ENCODE measurements around the gene EML1.
"Not testable (repeated sequence)": the region's sequence is repeated elsewhere in the genome, so short reads cannot be mapped to it uniquely, and the experiment has no call there.

EML1 gene

GRCh38 chr14:99755629-99756603, 37.3 kb upstream of the EML1 start:
- no peak for DNase-seq

- DNase-seq = no peak
Measured at GRCh38 chr14:99756796-99757195, 36.4 kb upstream of the EML1 start.

- DNase-seq = no peak
Measured at GRCh38 chr14:99757331-99758070, 35.7 kb upstream of the EML1 start.

DNA sequence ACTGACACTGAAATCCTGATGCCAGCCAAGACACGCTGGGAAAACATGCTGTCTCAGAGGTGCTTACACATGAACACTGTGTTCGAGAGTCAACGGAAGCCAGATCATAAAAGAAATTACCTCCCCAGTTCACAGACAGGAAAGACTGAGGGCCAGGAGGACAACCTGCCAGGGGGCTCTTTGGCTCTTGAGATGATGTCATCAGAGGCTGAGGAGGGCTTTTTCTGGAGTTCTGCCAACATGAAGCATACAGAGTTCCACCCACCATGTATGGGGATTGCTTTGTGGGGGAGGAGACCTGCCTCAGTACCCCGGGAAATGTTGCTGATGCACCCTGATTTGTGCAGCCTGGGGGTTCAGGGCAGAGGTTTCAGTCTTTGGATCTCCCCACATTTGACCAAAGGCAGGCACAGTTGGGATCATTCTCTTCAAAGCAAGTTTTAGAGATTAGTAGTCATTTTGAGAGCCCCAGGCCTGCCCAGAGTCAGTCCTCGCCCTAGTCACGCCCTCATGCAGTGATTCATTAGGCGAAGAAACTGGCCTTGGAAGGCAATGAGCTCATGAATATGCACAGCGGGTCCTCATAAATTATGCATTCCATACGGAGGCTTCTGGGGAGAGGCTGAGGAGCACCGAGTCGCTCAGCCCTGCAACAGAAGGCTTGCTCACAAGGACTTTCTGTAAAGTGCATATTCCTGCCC, 34.9 kb upstream of the EML1 start:
- no peak for DNase-seq

GRCh38 chr14:99758872-99759545, 34.2 kb upstream of the EML1 start:
- DNase-seq = no peak

DNA sequence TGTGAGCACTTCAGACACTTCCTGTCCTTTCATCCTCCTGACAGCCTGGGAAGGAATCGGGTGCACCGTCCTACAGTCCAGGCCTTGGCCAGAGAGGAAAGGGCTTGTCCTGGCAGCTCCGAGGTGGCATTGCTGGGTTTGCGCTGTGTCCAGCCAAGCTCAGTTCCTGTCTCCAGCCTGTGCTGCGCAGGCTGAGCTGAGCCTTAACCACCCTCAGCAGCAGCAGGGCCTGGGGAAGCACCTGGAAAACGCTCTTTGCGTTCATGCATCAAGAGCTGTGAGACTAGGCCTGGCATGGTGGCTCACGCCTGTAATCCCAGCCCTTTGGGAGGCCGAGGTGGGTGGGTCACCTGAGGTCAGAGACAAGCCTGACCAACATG, 33.7 kb upstream of the EML1 start:
- no peak for DNase-seq

GRCh38 chr14:99760817-99761216, 32.4 kb upstream of the EML1 start:
- DNase-seq = no peak

- not testable (repeated sequence) for DNase-seq
Measured at GRCh38 chr14:99762911-99763310, 30.3 kb upstream of the EML1 start.

GRCh38 chr14:99763527-99764221, 29.5 kb upstream of the EML1 start:
- no peak for DNase-seq

- no peak for DNase-seq
Measured at GRCh38 chr14:99764222-99764706, 28.9 kb upstream of the EML1 start.

GRCh38 chr14:99768381-99768780, 24.8 kb upstream of the EML1 start:
- no peak for DNase-seq

DNA sequence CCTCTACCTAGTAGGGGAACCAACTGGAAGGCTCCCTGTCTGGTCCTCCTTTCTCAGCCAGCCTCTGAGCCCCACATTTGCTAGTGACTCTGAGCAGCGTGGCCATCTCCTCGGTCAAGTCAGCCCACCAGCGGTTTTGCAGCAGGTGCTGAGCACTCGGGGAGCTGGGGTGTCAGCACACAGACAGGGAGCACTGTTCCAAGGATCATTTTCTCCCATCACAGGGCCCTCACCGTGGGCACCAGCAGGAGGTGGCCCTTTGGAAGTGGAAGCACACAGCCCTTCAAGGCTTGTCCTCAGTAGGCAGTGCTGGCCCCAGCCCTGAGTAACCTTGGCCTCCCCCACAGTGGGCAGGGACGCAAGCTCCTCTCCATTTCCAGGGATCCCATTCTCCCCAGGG, 24.1 kb upstream of the EML1 start:
- no peak for DNase-seq

- no peak for DNase-seq
Measured at GRCh38 chr14:99769799-99770198, 23.4 kb upstream of the EML1 start.

GRCh38 chr14:99772371-99773283, 20.6 kb upstream of the EML1 start:
- DNase-seq = no peak

DNA sequence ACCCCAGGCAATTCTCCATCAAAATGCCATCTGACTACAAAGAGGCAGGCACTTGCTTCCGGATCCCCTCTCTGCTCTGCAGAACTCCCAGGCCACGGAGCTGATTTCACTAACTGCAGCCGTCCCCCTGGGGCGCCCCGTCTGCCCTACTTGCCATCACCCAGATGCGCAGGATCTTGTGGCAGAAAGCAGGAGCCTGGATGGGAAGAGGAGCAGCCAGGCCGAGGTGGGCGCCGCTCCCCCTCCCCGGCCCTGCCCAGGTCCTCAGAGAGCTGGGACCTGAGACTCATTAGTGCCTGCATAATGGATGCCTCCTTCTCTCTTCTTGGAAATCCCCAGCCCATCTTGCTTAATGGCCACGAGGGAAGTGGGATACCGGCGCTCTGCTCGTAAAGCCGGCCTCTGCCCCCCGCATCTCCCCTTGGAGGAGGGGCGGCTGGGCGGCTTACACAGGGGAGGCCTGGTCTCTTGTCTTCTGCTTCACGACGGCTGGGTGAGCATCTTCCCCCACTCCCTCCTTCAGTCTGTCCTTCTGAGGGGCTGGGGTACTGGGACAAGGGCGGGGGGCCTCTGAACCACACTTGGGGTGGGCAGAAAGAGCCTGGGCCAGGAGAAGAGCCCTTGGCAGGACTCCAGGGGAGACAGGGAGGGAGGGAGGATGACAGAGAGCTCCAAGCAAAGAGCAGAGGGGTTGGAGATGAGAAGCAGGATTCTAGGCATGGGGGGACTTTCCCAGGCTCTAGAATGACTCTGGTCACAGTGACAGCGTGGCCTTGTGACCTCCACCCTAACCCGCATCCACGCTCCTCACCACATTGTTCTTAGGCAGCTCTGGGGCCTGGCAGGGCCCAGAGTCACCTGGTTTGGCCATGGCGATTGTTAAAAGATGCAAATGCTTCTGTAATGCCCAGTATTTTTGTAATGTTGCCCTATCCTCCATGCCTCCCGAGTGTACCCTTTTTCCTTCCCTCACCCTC, 19.4 kb upstream of the EML1 start:
- DNase-seq = no peak

DNA sequence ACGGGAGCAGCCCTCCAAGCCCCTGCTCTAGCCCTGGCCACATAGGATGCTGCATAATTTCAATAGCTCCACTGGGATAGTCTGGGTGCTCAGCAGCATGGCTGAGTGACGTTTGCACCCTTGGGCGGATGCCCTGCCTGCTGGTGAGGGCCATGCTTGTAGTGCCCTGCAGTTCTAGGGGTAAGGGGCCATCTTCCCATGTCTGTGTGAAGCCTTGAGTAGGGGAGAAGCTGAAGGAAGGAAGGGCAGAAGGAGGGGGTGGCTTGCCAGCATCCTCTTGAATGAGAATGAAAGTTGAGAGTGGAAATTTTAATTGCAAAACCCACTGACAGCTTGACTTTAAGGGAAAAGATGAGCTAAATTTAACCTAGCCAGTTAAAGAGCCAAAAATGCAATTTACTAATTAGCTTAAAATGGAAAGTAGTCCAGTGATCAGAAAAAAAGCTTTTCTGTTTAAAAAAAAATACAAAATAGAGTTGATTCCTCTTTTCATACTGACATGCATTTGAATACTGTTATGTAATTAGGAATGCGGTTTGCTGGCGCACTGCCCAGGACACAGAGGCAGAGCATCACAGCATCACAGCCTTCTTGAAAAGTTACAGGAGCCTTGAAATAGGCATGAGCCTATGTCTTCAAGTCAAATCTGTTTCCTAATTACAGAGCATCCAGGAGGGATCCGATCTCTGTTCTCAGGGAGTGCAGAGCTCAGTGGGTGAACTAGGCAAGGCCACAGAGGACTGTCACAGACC, 18.5 kb upstream of the EML1 start:
- no peak for DNase-seq

DNA sequence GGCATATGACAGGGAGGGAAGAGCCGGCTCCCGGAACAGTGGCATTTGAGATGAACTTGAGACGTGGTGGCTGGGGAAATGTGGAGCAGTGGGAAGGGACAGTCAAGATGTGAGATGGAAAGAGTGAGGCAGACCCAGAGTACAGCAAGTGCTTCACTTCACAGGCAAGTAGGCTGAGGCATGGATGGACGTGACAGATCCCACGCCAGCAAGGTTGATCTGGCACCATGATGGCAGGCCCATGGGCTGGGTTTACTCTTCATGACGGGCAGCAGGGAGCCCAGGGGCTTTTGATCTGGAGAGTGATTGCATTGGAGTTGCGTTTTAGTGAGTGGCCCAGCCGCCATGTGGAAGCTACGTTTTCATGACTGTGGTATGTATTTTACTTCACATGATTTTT, 17.9 kb upstream of the EML1 start:
- no peak for DNase-seq

DNA sequence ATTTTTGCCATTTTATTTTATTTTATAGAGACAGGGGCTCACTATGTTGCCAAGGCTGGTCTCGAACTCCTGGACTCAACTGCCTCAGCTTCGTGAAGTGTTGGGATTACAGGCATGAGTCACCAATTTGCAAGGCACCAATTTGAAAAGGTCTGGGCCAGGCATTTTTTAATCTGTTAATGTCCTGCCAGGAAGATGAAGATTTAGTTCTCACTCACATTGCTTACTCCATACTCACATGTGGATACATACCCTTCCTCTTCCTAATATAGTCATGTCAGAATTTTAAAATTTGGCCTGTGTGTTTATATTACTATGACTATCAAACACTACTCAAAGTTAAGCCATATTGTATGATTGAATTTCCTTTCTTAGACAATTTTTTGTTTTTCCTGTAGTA, 15.3 kb upstream of the EML1 start:
- no peak for DNase-seq

DNA sequence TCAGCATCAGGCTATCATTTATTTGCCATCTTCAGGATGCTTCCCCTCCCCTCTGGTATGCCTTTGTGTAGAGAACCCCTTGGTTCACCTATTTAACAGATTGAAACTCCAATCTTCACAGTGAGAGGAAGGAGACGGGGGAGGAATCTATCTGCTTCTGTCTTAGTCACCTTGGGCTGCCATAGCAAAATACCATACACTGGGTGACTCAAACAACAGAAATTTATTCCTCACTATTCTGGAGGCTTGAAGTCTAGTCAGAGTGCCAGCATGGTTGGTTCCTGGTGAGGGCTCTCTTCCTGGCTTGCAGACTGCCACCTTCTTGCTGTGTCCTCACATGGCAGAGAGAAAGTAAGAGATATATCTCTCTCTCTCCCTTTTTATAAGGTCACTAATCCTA, 13.5 kb upstream of the EML1 start:
- DNase-seq = no peak

All from central memory CD4-positive, alpha-beta T cell (primary cell).